ENCODE data around the gene CDH12.

- no peak for TF ChIP-seq CTCF (IDR thresholded peaks at IDR 0.05)
- TF ChIP-seq POLR2A (IDR thresholded peaks at IDR 0.05) = no peak
Measured at GRCh38 chr5:21880164-21880563, 973.0 kb downstream of the CDH12 start.

Measured in gastroesophageal sphincter (tissue), 3 donors.